ENCODE results near the gene ZNF664. TPM values are rescaled to one million over a fixed set of nuclear protein-coding genes. Genes with fewer than 3 reads are reported as not detected.

ZNF664 gene
- total RNA-seq, 1 donor from 2014 or later, result 58.1 TPM

DNA sequence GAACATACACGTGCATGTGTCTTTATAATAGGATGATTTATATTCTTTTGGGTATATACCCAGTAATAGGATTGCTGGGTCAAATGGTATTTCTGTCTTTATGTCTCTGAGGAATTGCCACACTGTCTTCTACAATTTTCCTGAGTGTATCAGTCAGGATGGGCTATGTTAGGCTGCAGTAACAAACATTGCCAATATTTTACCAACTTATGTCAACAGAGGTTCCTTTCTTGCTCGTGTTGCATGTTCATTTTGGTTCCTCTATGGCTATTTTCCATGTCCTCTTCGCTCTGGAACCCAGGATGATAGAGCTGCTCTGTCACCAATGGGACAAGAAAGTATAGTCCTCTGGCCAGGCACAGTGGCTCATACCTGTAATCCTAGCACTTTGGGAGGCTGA is 86.7 kb downstream of the ZNF664 start:
- no peak for DNase-seq (ENCODE audit: low read depth)

Other genes with a start within 250 kb of the ZNF664 start
- 0.16 and 0.36 TPM in 2 replicates for gene DNAH10, start 210.9 kb upstream of the ZNF664 start, total RNA-seq
- gene CCDC92, start 384 bp upstream of the ZNF664 start, total RNA-seq, result 18.3 and 21.1 TPM in 2 replicates